Pons (tissue), 1 donor: Measurements from ENCODE around the gene KCNQ4.

Source experiments
- DNase-seq: peaks from one replicate; pipeline ENCODE4 v3.0.0-alpha.2; 2016; ENCODE audit warnings: low spot score

KCNQ4 gene

GRCh38 chr1:40861224-40862003 is 77.8 kb downstream of the KCNQ4 start:
- no peak for DNase-seq

GRCh38 chr1:40862008-40862863 is 78.6 kb downstream of the KCNQ4 start, which contains the start of gene CITED4:
CITED4 (minus strand) TSS chr1:40862363; CDS start chr1:40862127, 236 bp downstream.
- DNase-seq = peak; percentile 93

GRCh38 chr1:40868051-40868723 is 84.6 kb downstream of the KCNQ4 start:
- DNase-seq = no peak

GRCh38 chr1:40870135-40870728 is 86.6 kb downstream of the KCNQ4 start:
- no peak for DNase-seq

- no peak for DNase-seq
Observed at GRCh38 chr1:40872276-40872675, 88.7 kb downstream of the KCNQ4 start.

GRCh38 chr1:40873863-40874472 is 90.4 kb downstream of the KCNQ4 start:
- no peak for DNase-seq

- DNase-seq = no peak
Observed at GRCh38 chr1:40876436-40876761, 92.8 kb downstream of the KCNQ4 start.

- no peak for DNase-seq
Observed at GRCh38 chr1:40876891-40877290, 93.3 kb downstream of the KCNQ4 start.

- no peak for DNase-seq
Observed at GRCh38 chr1:40877698-40878097, 94.1 kb downstream of the KCNQ4 start.

GRCh38 chr1:40878906-40879305 is 95.3 kb downstream of the KCNQ4 start:
- DNase-seq = no peak

GRCh38 chr1:40879482-40880175 is 96.0 kb downstream of the KCNQ4 start:
- no peak for DNase-seq

GRCh38 chr1:40880813-40881549 is 97.4 kb downstream of the KCNQ4 start:
- no peak for DNase-seq

- no peak for DNase-seq
Observed at GRCh38 chr1:40884055-40884795, 100.6 kb downstream of the KCNQ4 start.

- DNase-seq = no peak
Observed at GRCh38 chr1:40886318-40887011, 102.9 kb downstream of the KCNQ4 start.

- DNase-seq = no peak
Observed at GRCh38 chr1:40887012-40887378, 103.4 kb downstream of the KCNQ4 start.

GRCh38 chr1:40887652-40888051 is 104.1 kb downstream of the KCNQ4 start:
- DNase-seq = no peak
